ENCODE measurements around the gene HOXB2. TPM values are rescaled to one million over a fixed set of nuclear protein-coding genes. Genes with fewer than 3 reads are reported as not detected.

HOXB2 gene
- total RNA-seq, 1 experiment from 2014 or later = not detected

GRCh38 chr17:48547808-48548522, 3.1 kb upstream of the HOXB2 start:
- no CpG with 5 or more reads among the region's 24 CpGs for WGBS (ENCODE audit: extremely low coverage, insufficient read length, low lambda C conversion rate)
- no peak overlapping the region for H3K27ac ChIP-seq (ENCODE audit: insufficient read length, low read depth, low read length)
- H4K5ac ChIP-seq (ENCODE audit: insufficient read length, low read depth, low read length) = no peak overlapping the region
- H4K91ac ChIP-seq (ENCODE audit: insufficient read length, low read depth, low read length) = no peak overlapping the region
- H2AK5ac ChIP-seq (ENCODE audit: insufficient read length, low read length) = no peak overlapping the region
- Mint-ChIP-seq H3K27me3 (ENCODE audit: low read depth) (peaks cover 99% of the 10 kb centered on the region), H3K4me1 (peaks cover 36 to 64% of the 10 kb centered on the region in 2 experiments), H3K27ac (no peak overlapping the region), H3K4me3 (peak overlapping the region in 1 of 2 experiments; percentile 31; a peak in 1 of 5 replicates), H3K9me3 (peaks cover 5 to 15% of the 10 kb centered on the region in 2 experiments; a peak in 4 of 5 replicates), H3K36me3 (ENCODE audit: insufficient read depth in 1 of 3, low read depth in 3 of 3) (no peaks in the 10 kb centered on the region)
- peaks cover 92% of the 10 kb centered on the region for H3K27me3 ChIP-seq (ENCODE audit: insufficient read depth, low read length)
- no peak overlapping the region for H3K14ac ChIP-seq (ENCODE audit: insufficient read depth, low read length)
- no peak overlapping the region for H2BK12ac ChIP-seq (ENCODE audit: insufficient read length, low read depth, low read length)
- H3K23ac ChIP-seq (ENCODE audit: insufficient read length, low read depth, low read length) = no peak overlapping the region
- H2BK5ac ChIP-seq (ENCODE audit: insufficient read length, low read length) = no peak overlapping the region
- no peak overlapping the region for H4K8ac ChIP-seq (replicated peaks; ENCODE audit: insufficient read length, low read depth, low read length)
- no peaks in the 10 kb centered on the region for H3K79me1 ChIP-seq (ENCODE audit: insufficient read depth, low read depth, low read length, poor library complexity, severe bottlenecking)
- peaks cover 3% of the 10 kb centered on the region for H4K20me1 ChIP-seq (ENCODE audit: control insufficient read depth, insufficient read depth, insufficient read length)
- H3K23me2 ChIP-seq (ENCODE audit: insufficient read length, low read depth, low read length, poor library complexity, severe bottlenecking) = no peaks in the 10 kb centered on the region
- no peaks in the 10 kb centered on the region for H3K9me3 ChIP-seq (ENCODE audit: control insufficient read depth, low read depth, low read length)
- H2AFZ ChIP-seq (ENCODE audit: low read length) = no peak overlapping the region
- H3K4ac ChIP-seq (ENCODE audit: low read depth, low read length) = no peak overlapping the region
- peaks cover 3% of the 10 kb centered on the region; the same call in 1 of the 2 replicates for H3K4me1 ChIP-seq (ENCODE audit: insufficient read depth, low read length)
- no peak for TF ChIP-seq CTCF (conservative IDR thresholded peaks at IDR 0.05)
- H3K4me2 ChIP-seq (ENCODE audit: insufficient read depth, insufficient read length, low read length) = no peak overlapping the region
- no peak overlapping the region for H2BK15ac ChIP-seq (ENCODE audit: low read depth, low read length)
- no peaks in the 10 kb centered on the region for H3K79me2 ChIP-seq (ENCODE audit: insufficient read depth, low read length)
- DNase-seq = no peak
- no peak overlapping the region for H3K56ac ChIP-seq (ENCODE audit: insufficient read length, low read depth, low read length)
- H2BK120ac ChIP-seq (ENCODE audit: low read depth, low read length, poor library complexity, severe bottlenecking) = no peak overlapping the region
- H3K18ac ChIP-seq (ENCODE audit: insufficient read length, low read depth, low read length) = no peak overlapping the region
- H3K9ac ChIP-seq (ENCODE audit: extremely low read depth, insufficient read length, low read length) = no peak overlapping the region
- H3T11ph ChIP-seq (ENCODE audit: low read length) = no peak overlapping the region
- H2BK20ac ChIP-seq (ENCODE audit: low read depth, low read length, poor library complexity, severe bottlenecking) = no peak overlapping the region
